BE2C (cell line): ENCODE measurements around the gene AKT3.

ENCODE experiments used
- DNase-seq: peaks from one replicate; pipeline ENCODE4 v3.0.0-alpha.2; 2020
- H3K27me3 ChIP-seq: fragments of 250-450 bp; sonication (Bioruptor Pico); 2 replicates; pipeline ENCODE4 v1.5.1; 2020; ENCODE audit warnings: mild to moderate bottlenecking
- H3K36me3 ChIP-seq: fragments of 250-450 bp; sonication (Bioruptor Pico); 2 replicates; pipeline ENCODE4 v1.5.1; 2020; ENCODE audit warnings: mild to moderate bottlenecking
- H3K4me1 ChIP-seq: fragments of 250-450 bp; sonication (Bioruptor Pico); 2 replicates; pipeline ENCODE4 v1.5.1; 2020
- H3K4me3 ChIP-seq: 2 replicates; pipeline ENCODE4 v1.5.1; 2011; ENCODE audit warnings: low read depth, low read length
- H3K9me3 ChIP-seq: fragments of 250-450 bp; sonication (Bioruptor Pico); 2 replicates; pipeline ENCODE4 v1.5.1; 2020
- CTCF ChIP-seq: IDR thresholded peaks from 2 replicates; pipeline ENCODE4 v1.5.1; 2012; ENCODE audit warnings: mild to moderate bottlenecking, low read depth, low read length

AKT3 gene

GRCh38 chr1:243712242-243712641 is 137.8 kb downstream of the AKT3 start:
- H3K4me3 ChIP-seq, result no peak overlapping the region
- H3K27me3 ChIP-seq, result no peaks in the 10 kb centered on the region
- no peaks in the 10 kb centered on the region for H3K36me3 ChIP-seq
- TF ChIP-seq CTCF, result no peak
- no peak for DNase-seq
- H3K9me3 ChIP-seq, result no peaks in the 10 kb centered on the region
- H3K4me1 ChIP-seq, result peaks cover 14% of the 10 kb centered on the region

GRCh38 chr1:243710467-243710866 is 139.6 kb downstream of the AKT3 start:
- Histone ChIP-seq H3K4me3 (no peak overlapping the region), H3K4me1 (peaks cover 11% of the 10 kb centered on the region), H3K27me3 (no peaks in the 10 kb centered on the region), H3K9me3 (no peaks in the 10 kb centered on the region), H3K36me3 (no peaks in the 10 kb centered on the region)
- DNase-seq, result no peak
- TF ChIP-seq CTCF, result no peak

GRCh38 chr1:243708210-243708609 is 141.8 kb downstream of the AKT3 start:
- peaks cover 3% of the 10 kb centered on the region; the same call in 1 of the 2 replicates for H3K4me1 ChIP-seq
- TF ChIP-seq CTCF, result peak; percentile 13; the same call in 1 of the 2 replicates

GRCh38 chr1:243706563-243706962 is 143.5 kb downstream of the AKT3 start:
- Histone ChIP-seq H3K27me3 (no peaks in the 10 kb centered on the region), H3K4me3 (no peak overlapping the region), H3K4me1 (no peaks in the 10 kb centered on the region), H3K9me3 (no peaks in the 10 kb centered on the region), H3K36me3 (no peaks in the 10 kb centered on the region)
- no peak for DNase-seq
- no peak for TF ChIP-seq CTCF

More at GRCh38 chr1:243708210-243708609, 141.8 kb downstream of the AKT3 start:
- Histone ChIP-seq H3K9me3 (no peaks in the 10 kb centered on the region), H3K27me3 (no peaks in the 10 kb centered on the region), H3K36me3 (no peaks in the 10 kb centered on the region), H3K4me3 (no peak overlapping the region)
- DNase-seq, result no peak

GRCh38 chr1:243705585-243705984 is 144.5 kb downstream of the AKT3 start:
- no peak for DNase-seq
- no peaks in the 10 kb centered on the region for H3K36me3 ChIP-seq
- no peak for TF ChIP-seq CTCF

GRCh38 chr1:243701872-243702271 is 148.2 kb downstream of the AKT3 start:
- Histone ChIP-seq H3K36me3 (no peaks in the 10 kb centered on the region), H3K4me1 (no peaks in the 10 kb centered on the region), H3K27me3 (no peaks in the 10 kb centered on the region), H3K9me3 (no peaks in the 10 kb centered on the region), H3K4me3 (no peak overlapping the region)
- no peak for TF ChIP-seq CTCF
- DNase-seq, result no peak

More at GRCh38 chr1:243705585-243705984, 144.5 kb downstream of the AKT3 start:
- Histone ChIP-seq H3K4me3 (no peak overlapping the region), H3K27me3 (no peaks in the 10 kb centered on the region), H3K4me1 (no peaks in the 10 kb centered on the region), H3K9me3 (no peaks in the 10 kb centered on the region)
